ENCODE results near the gene TRERF1.

- TF ChIP-seq CTCF (conservative IDR thresholded peaks at IDR 0.05) (no peak), EZH2 (IDR thresholded peaks at IDR 0.05; ENCODE audit: low read depth) (no peak)
Measured at GRCh38 chr6:42250274-42250931, 201.3 kb downstream of the TRERF1 start.
